Measurements from ENCODE around the gene RNF217.

Gene RNF217

DNA sequence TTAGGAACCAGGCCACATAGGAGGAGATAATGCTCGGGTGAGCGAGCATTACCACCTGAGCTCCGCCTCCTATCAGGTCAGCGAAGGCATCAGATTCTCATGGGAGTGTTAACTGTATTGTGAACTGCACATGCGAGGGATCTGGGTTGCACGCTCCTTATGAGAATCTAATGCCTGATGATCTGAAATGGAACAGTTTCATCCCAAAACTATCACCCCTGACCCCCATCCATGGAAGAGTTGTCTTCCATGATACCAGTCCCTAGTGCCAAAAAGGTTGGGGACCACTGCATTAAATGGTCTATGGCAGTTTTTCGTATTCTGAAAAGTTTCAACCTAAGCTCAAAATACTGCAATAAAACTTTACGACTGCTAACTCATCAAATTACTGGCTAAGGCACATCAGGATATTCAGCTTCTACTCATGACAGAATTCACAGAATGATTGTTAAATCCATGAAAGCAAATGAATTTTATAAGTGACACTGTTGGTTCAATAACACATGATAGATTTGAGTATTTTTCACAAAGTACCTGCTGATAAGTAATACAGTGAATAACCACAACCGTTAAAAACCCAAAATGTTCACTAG is 25.9 kb downstream of the RNF217 start:
- no peaks in the 10 kb centered on the region for H3K27me3 ChIP-seq (ENCODE audit: control insufficient read depth, insufficient read depth, low read length, poor library complexity, severe bottlenecking)

DNA sequence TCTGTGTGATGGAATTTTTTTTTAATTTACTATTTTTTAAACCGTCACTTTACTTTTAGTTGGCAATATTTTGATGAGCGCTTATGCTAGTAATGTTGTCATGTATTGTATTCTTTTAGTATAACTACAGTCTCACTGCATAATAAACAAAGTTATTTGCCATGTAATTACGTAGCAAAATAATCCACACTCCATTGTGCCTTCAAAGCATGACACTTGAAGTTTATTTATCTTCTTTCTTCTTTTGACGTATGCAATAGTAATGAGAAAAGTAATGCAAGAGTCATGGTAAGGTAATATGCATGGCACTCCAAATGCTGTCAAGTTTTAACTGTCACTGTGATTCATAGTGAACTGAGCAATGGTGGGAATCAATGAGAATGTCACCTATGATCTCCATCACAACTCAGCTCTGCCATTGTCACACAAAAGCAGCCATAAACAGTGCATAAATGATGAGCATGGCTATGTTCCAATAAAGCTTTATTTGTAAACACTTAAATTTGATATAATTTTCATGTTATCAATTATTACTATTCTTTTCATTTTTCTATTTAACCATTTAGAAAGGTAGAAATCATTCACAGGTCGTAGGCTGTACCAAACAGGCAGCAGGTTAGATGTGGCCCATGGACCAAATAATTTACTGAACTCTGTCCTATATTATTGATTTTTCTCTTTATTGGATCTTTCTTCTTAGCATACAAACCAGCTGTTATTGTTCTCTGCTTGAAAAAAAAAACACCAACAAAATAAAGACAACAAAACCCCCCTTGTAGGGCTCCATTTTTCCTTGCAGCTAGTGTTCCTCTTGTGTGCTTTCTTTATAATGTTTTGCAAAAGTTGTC is 27.1 kb downstream of the RNF217 start:
- Histone ChIP-seq H3K36me3 (ENCODE audit: control insufficient read depth, insufficient read depth, low read length) (no peaks in the 10 kb centered on the region), H3K27ac (ENCODE audit: insufficient read depth, low read depth, low read length, poor library complexity, severe bottlenecking) (no peak overlapping the region), H3K27me3 (ENCODE audit: control insufficient read depth, insufficient read depth, low read length, poor library complexity, severe bottlenecking) (no peaks in the 10 kb centered on the region), H3K4me1 (ENCODE audit: control insufficient read depth, insufficient read depth, low read length) (peaks cover 4% of the 10 kb centered on the region), H3K9me3 (ENCODE audit: control insufficient read depth, low read length) (no peaks in the 10 kb centered on the region), H3K4me3 (ENCODE audit: insufficient read depth, low read depth, low read length) (no peak overlapping the region)
- 88 to 100% methylated on average over 1 to 3 of the region's 5 CpGs for WGBS, 2 experiments

More for the DNA sequence above, 25.9 kb downstream of the RNF217 start:
- Histone ChIP-seq H3K36me3 (ENCODE audit: control insufficient read depth, insufficient read depth, low read length) (no peaks in the 10 kb centered on the region), H3K4me3 (ENCODE audit: insufficient read depth, low read depth, low read length) (no peak overlapping the region), H3K4me1 (ENCODE audit: control insufficient read depth, insufficient read depth, low read length) (peaks cover 4% of the 10 kb centered on the region), H3K27ac (ENCODE audit: insufficient read depth, low read depth, low read length, poor library complexity, severe bottlenecking) (no peak overlapping the region), H3K9me3 (ENCODE audit: control insufficient read depth, low read length) (no peaks in the 10 kb centered on the region)
- WGBS, 2 experiments: 95 to 97% methylated on average over 9 of the region's 9 CpGs

DNA sequence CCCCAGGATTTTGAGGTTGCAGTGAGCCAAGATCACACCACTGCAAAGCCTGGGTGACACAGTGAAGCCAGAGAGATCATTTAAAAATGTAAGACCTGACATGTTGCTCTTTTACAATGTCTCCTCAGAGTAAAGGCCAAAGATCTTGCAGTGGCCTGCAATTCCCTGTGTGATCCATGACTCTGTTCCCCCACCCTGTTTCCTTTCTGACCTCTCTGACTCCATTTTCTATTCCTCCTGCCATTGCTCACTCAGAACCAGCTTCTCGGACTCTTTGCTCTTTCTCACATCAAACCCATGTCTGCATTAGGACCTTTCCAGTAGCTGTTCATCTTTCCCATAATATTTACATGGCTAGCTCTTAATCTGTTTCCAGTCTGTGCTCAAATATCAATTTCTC is 28.8 kb downstream of the RNF217 start:
- 97% methylated on average over 1 of the region's 1 CpG for WGBS, 2 experiments
- no peak overlapping the region for H3K27ac ChIP-seq (ENCODE audit: insufficient read depth, low read depth, low read length, poor library complexity, severe bottlenecking)

GRCh38 chr6:124991764-124992295 is 29.6 kb downstream of the RNF217 start:
- no CpG with 5 or more reads among the region's 1 CpG for WGBS, 2 experiments

More for the DNA sequence above, 28.8 kb downstream of the RNF217 start:
- Histone ChIP-seq H3K4me3 (ENCODE audit: insufficient read depth, low read depth, low read length) (no peak overlapping the region), H3K27me3 (ENCODE audit: control insufficient read depth, insufficient read depth, low read length, poor library complexity, severe bottlenecking) (no peaks in the 10 kb centered on the region), H3K9me3 (ENCODE audit: control insufficient read depth, low read length) (no peaks in the 10 kb centered on the region), H3K36me3 (ENCODE audit: control insufficient read depth, insufficient read depth, low read length) (no peaks in the 10 kb centered on the region), H3K4me1 (ENCODE audit: control insufficient read depth, insufficient read depth, low read length) (peaks cover 4% of the 10 kb centered on the region)

GRCh38 chr6:124993327-124993726 is 31.1 kb downstream of the RNF217 start:
- Histone ChIP-seq H3K27ac (ENCODE audit: insufficient read depth, low read depth, low read length, poor library complexity, severe bottlenecking) (peak overlapping the region; percentile 27), H3K36me3 (ENCODE audit: control insufficient read depth, insufficient read depth, low read length) (no peaks in the 10 kb centered on the region), H3K4me1 (ENCODE audit: control insufficient read depth, insufficient read depth, low read length) (no peaks in the 10 kb centered on the region), H3K9me3 (ENCODE audit: control insufficient read depth, low read length) (no peaks in the 10 kb centered on the region), H3K27me3 (ENCODE audit: control insufficient read depth, insufficient read depth, low read length, poor library complexity, severe bottlenecking) (no peaks in the 10 kb centered on the region), H3K4me3 (ENCODE audit: insufficient read depth, low read depth, low read length) (no peak overlapping the region)
- WGBS, 2 experiments: 93% methylated on average over 5 to 6 of the region's 6 CpGs

More at GRCh38 chr6:124991764-124992295, 29.6 kb downstream of the RNF217 start:
- Histone ChIP-seq H3K4me1 (ENCODE audit: control insufficient read depth, insufficient read depth, low read length) (no peaks in the 10 kb centered on the region), H3K27me3 (ENCODE audit: control insufficient read depth, insufficient read depth, low read length, poor library complexity, severe bottlenecking) (no peaks in the 10 kb centered on the region), H3K9me3 (ENCODE audit: control insufficient read depth, low read length) (no peaks in the 10 kb centered on the region), H3K36me3 (ENCODE audit: control insufficient read depth, insufficient read depth, low read length) (no peaks in the 10 kb centered on the region), H3K27ac (ENCODE audit: insufficient read depth, low read depth, low read length, poor library complexity, severe bottlenecking) (no peak overlapping the region), H3K4me3 (ENCODE audit: insufficient read depth, low read depth, low read length) (no peak overlapping the region)

DNA sequence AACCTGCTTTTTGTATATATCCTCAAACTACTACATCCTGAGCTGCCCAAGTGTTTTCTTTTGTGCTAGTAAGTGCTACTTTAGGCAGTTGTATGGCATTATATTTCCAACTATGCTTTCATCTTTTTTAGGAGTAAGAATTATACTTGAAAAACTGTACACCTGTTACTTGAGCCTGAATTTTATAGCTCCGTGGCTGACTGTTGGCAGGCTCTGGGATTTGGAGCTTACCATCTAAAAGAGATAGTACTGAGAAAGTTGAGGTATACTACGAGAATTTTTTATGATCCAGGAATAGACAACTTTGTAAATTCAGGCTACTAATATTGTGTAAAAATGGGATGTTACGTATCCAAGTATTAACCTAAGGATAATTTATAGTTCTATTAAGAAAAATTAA is 32.4 kb downstream of the RNF217 start:
- Histone ChIP-seq H3K27ac (ENCODE audit: insufficient read depth, low read depth, low read length, poor library complexity, severe bottlenecking) (no peak overlapping the region), H3K27me3 (ENCODE audit: control insufficient read depth, insufficient read depth, low read length, poor library complexity, severe bottlenecking) (no peaks in the 10 kb centered on the region), H3K4me3 (ENCODE audit: insufficient read depth, low read depth, low read length) (no peak overlapping the region), H3K4me1 (ENCODE audit: control insufficient read depth, insufficient read depth, low read length) (peaks cover 7% of the 10 kb centered on the region), H3K9me3 (ENCODE audit: control insufficient read depth, low read length) (no peaks in the 10 kb centered on the region), H3K36me3 (ENCODE audit: control insufficient read depth, insufficient read depth, low read length) (no peaks in the 10 kb centered on the region)
- WGBS, 2 experiments: 86 to 93% methylated on average over 2 to 3 of the region's 3 CpGs

DNA sequence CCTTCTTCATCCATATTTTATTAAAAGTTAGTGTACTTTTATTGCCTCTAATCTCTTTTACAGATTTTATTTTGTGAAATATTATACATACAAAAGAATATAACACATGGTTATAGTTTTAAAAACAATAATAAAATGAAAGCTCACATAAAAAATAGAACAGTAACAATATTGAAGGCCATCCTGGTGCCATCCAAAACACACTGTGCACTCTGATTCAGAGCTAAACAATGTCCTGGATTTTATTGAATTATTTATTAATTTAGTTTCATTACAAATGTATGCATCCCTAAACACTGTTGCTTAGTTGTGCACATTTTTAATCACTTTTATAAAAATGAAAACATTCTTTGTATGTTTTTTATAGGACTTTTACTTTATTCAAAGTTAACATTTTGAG is 32.9 kb downstream of the RNF217 start:
- Histone ChIP-seq H3K27ac (ENCODE audit: insufficient read depth, low read depth, low read length, poor library complexity, severe bottlenecking) (no peak overlapping the region), H3K36me3 (ENCODE audit: control insufficient read depth, insufficient read depth, low read length) (no peaks in the 10 kb centered on the region), H3K4me1 (ENCODE audit: control insufficient read depth, insufficient read depth, low read length) (peaks cover 8% of the 10 kb centered on the region), H3K9me3 (ENCODE audit: control insufficient read depth, low read length) (no peaks in the 10 kb centered on the region), H3K4me3 (ENCODE audit: insufficient read depth, low read depth, low read length) (no peak overlapping the region), H3K27me3 (ENCODE audit: control insufficient read depth, insufficient read depth, low read length, poor library complexity, severe bottlenecking) (no peaks in the 10 kb centered on the region)

DNA sequence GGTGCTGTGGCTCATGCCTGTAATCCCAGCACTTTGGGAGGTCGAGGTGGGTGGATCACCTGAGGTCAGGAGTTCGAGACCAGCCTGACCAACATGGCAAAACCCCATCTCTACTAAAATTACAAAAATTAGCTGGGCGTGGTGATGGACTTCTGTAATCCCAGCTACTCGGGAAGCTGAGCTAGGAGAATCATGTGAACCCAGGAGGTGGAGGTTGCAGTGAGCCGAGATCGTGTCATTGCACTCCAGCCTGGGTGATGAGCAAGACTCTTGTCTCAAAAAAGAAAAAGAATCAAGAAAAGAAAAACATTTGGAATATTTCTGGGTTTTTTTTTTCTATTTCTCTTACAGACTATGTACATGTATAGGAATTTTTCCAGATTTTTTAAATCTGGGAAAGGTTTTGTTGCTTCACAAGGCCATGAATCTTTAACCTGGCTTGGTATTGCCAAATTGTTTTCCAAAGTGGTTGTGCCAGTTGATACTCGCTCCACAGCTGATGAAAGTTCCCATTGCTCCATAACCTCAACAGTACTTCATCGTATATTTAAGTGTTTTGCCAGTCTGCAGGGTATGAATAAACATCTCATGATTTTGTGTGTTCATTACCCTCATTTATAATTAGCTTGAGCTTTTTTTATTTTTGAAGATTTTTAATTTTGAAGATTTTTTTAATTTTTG is 33.5 kb downstream of the RNF217 start:
- no peaks in the 10 kb centered on the region for H3K36me3 ChIP-seq (ENCODE audit: control insufficient read depth, insufficient read depth, low read length)
- H3K27me3 ChIP-seq (ENCODE audit: control insufficient read depth, insufficient read depth, low read length, poor library complexity, severe bottlenecking): no peaks in the 10 kb centered on the region
- no peaks in the 10 kb centered on the region for H3K9me3 ChIP-seq (ENCODE audit: control insufficient read depth, low read length)
- H3K27ac ChIP-seq (ENCODE audit: insufficient read depth, low read depth, low read length, poor library complexity, severe bottlenecking): no peak overlapping the region
- 92 to 93% methylated on average over 7 to 8 of the region's 8 CpGs for WGBS, 2 experiments
- peaks cover 9% of the 10 kb centered on the region for H3K4me1 ChIP-seq (ENCODE audit: control insufficient read depth, insufficient read depth, low read length)
- no peak overlapping the region for H3K4me3 ChIP-seq (ENCODE audit: insufficient read depth, low read depth, low read length)

GRCh38 chr6:124996411-124996810 is 34.2 kb downstream of the RNF217 start:
- Histone ChIP-seq H3K36me3 (ENCODE audit: control insufficient read depth, insufficient read depth, low read length) (no peaks in the 10 kb centered on the region), H3K27ac (ENCODE audit: insufficient read depth, low read depth, low read length, poor library complexity, severe bottlenecking) (no peak overlapping the region), H3K4me3 (ENCODE audit: insufficient read depth, low read depth, low read length) (no peak overlapping the region)

More at GRCh38 chr6:124996411-124996810, 34.2 kb downstream of the RNF217 start:
- no peaks in the 10 kb centered on the region for H3K27me3 ChIP-seq (ENCODE audit: control insufficient read depth, insufficient read depth, low read length, poor library complexity, severe bottlenecking)
- no peaks in the 10 kb centered on the region for H3K9me3 ChIP-seq (ENCODE audit: control insufficient read depth, low read length)
- H3K4me1 ChIP-seq (ENCODE audit: control insufficient read depth, insufficient read depth, low read length): peaks cover 15% of the 10 kb centered on the region

Measured in ectodermal cell (in vitro differentiated cells).